Left lung (tissue), 10 donors: Measurements from ENCODE around the gene DNAJB2. TPM values are rescaled to one million over a fixed set of nuclear protein-coding genes. Genes with fewer than 3 reads are reported as not detected.

Experiments used
- ATAC-seq: fragments of 200-7000 bp; cut with Tn5 transposase; one replicate; pipeline ENCODE4 v1.9.1; 2020; ENCODE audit warnings: moderate library complexity
- DNase-seq, 4 donors: peaks; one replicate each; pipeline ENCODE4 v3.0.0-alpha.2; 2013 to 2020
- H3K27ac ChIP-seq, 2 donors: fragments of 200-600 bp; sonication (generic) in 1 of 2; one replicate each; pipeline versions ENCODE4 v1.5.0 to v1.8.0; 2020 to 2021
- H3K27me3 ChIP-seq, 2 donors: fragments of 200-600 bp; sonication (generic) in 1 of 2; one replicate each; pipeline versions ENCODE4 v1.5.0 to v1.8.0; 2020 to 2021
- H3K36me3 ChIP-seq, 2 donors: fragments of 200-600 bp; sonication (generic) in 1 of 2; one replicate each; pipeline versions ENCODE4 v1.5.0 to v1.8.0; 2020 to 2021
- H3K4me1 ChIP-seq, 2 donors: fragments of 200-600 bp; one replicate each; pipeline ENCODE4 v1.8.0; 2021
- H3K4me3 ChIP-seq, 2 donors: fragments of 200-600 bp; sonication (generic) in 1 of 2; one replicate each; pipeline versions ENCODE4 v1.5.0 to v1.8.0; 2020 to 2021; ENCODE audit warnings: mild to moderate bottlenecking in 1 of 2
- H3K9me3 ChIP-seq, 2 donors: fragments of 200-600 bp; sonication (generic) in 1 of 2; one replicate each; pipeline versions ENCODE4 v1.5.0 to v1.8.0; 2020 to 2021
- intact Hi-C, 2 donors: fragments of 100-400 bp; cut with DNase I; formaldehyde crosslinking; loops; one replicate each; pipeline versions ENCODE4 v1.11.2 to v1.14.2; 2022
- polyA plus RNA-seq, 6 donors: library from polyadenylated mRNA; unstranded; fragments of 120-200 nt; gene quantifications; one replicate each; pipeline ENCODE4 v1.2.1, GENCODE V29; 2013; ENCODE audit not compliant: insufficient read length in 6 of 6
- total RNA-seq, 2 donors: library from RNA; stranded (reverse); fragmentation: NEBNext Ultra II Directional; extraction: Animal tissue kit (Norgen Biotek cat#: 25700); gene quantifications; one replicate each; pipeline ENCODE4 v1.2.1, GENCODE V29; 2021
- TF ChIP-seq, protein P1 (sequence below), 2 donors: fragments of 200-600 bp; sonication (generic) in 1 of 2; IDR thresholded peaks; one replicate each; pipeline versions ENCODE4 v1.5.0 to v1.8.0; 2021; ENCODE audit warnings: antibody characterized with exemption in 2 of 2
- donor health status: DM: no; HTN: yes; CAD: no.
- donor health status: DM: no; HTN: no; CAD: no.

The DNAJB2 gene
- total and polyA plus RNA-seq, 8 donors, result 54.2 to 97.4 (median 63.7) TPM

DNA sequence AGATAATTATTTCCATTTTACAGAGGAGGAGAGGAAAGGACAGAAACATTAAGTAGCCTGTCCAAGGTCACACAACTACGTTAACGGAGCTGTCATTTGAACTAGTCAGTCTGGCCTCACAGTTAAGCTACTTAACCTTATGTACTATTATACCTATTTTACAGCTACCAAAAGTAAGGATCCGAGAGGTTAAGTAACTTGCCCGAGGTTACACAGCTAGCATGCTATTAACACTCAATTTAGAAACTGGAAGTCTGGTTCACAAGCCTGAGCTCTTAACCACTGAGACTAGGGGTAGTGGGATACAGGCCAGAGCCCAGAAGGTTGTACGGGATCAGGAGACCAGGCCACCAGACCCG is 34.4 kb upstream of the DNAJB2 start:
- Histone ChIP-seq H3K27me3 (no peaks in the 10 kb centered on the region), H3K4me3 (peak overlapping the region; percentile 81 to 94), H3K27ac (peak overlapping the region; percentile 94 to 97), H3K9me3 (no peaks in the 10 kb centered on the region), H3K36me3 (peaks cover 0 to 24% of the 10 kb centered on the region in 2 donors), H3K4me1 (peaks cover 26 to 52% of the 10 kb centered on the region in 2 donors)
- TF ChIP-seq, protein P1, sequence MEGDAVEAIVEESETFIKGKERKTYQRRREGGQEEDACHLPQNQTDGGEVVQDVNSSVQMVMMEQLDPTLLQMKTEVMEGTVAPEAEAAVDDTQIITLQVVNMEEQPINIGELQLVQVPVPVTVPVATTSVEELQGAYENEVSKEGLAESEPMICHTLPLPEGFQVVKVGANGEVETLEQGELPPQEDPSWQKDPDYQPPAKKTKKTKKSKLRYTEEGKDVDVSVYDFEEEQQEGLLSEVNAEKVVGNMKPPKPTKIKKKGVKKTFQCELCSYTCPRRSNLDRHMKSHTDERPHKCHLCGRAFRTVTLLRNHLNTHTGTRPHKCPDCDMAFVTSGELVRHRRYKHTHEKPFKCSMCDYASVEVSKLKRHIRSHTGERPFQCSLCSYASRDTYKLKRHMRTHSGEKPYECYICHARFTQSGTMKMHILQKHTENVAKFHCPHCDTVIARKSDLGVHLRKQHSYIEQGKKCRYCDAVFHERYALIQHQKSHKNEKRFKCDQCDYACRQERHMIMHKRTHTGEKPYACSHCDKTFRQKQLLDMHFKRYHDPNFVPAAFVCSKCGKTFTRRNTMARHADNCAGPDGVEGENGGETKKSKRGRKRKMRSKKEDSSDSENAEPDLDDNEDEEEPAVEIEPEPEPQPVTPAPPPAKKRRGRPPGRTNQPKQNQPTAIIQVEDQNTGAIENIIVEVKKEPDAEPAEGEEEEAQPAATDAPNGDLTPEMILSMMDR (IDR thresholded peaks at IDR 0.05), result no peak
- ATAC-seq (no peak), DNase-seq (no peak)
- intact Hi-C loops, result no loop called here

DNA sequence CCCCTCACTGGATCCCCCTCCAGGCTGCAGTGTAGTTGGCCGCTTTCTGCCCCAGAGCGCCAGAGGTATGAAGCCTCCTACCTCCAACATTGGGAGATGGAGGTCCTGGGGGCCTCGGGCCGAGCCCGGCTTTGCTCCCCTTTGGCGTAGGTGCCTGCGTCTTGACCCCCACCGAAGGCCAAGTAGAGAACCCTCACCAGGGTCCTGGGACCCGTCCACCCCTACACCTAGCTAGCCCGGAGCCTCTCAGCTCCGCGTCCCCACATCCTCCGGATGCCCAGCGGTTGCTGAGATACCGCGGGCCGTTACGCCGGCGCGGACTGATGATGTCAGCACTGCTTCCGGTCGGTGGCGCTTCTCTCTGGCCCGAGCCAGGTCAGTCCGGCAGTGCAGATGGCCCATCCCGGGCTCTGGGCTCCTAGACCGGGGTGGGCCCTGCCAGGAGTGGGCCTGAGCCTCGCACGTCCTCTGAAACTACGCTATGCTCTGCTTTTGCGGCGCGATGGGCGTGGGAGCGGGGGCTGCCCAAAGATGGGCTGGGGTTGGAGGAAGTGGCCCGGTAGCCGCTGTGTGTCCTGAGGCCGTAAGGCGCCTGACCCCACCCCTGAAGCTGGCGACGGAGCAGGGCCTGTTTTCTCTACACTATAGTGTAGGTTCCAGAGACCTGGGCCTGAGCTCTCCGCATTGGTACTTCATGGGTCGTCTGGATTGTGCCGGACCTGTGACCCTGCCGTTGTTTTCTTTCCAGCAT is 33.8 kb upstream of the DNAJB2 start, which contains the start of the genes GLB1L and STK16:
GLB1L (minus strand) TSS at position 297 of the 751 bp plus-strand sequence. CDS start 1,871 bp downstream, outside the sequence.
STK16 (plus strand) TSS at position 332 of the 751 bp plus-strand sequence. CDS start 521 bp downstream, outside the sequence.
- Histone ChIP-seq H3K4me1 (peaks cover 32 to 58% of the 10 kb centered on the region in 2 donors), H3K27me3 (no peaks in the 10 kb centered on the region), H3K27ac (peak within 1 kb of the TSS; percentile 94 to 97), H3K4me3 (peak within 1 kb of the TSS; percentile 81 to 94), H3K9me3 (no peaks in the 10 kb centered on the region), H3K36me3 (peaks cover 0 to 26% of the 10 kb centered on the region in 2 donors)
- peak; percentile 94 to 98 (median 95) for DNase-seq
- TF ChIP-seq, protein P1 (IDR thresholded peaks at IDR 0.05), result no peak
- peak; percentile 84 for ATAC-seq
- intact Hi-C loops, result no loop called here

- TF ChIP-seq, protein P1 (IDR thresholded peaks at IDR 0.05), result no peak
- Histone ChIP-seq H3K36me3 (peaks cover 0 to 32% of the 10 kb centered on the region in 2 donors), H3K9me3 (no peaks in the 10 kb centered on the region), H3K4me3 (peak overlapping the region; percentile 81 to 94), H3K27ac (peak overlapping the region; percentile 94 to 97), H3K27me3 (no peaks in the 10 kb centered on the region), H3K4me1 (peaks cover 36 to 63% of the 10 kb centered on the region in 2 donors)
- DNase-seq, result no peak
- intact Hi-C loops, result no loop called here
- ATAC-seq, result no peak
Observed at GRCh38 chr2:219245899-219246230, 33.3 kb upstream of the DNAJB2 start.

GRCh38 chr2:219246559-219246958 is 32.6 kb upstream of the DNAJB2 start:
- TF ChIP-seq, protein P1 (IDR thresholded peaks at IDR 0.05), result no peak
- H3K27ac ChIP-seq, result peak overlapping the region in 1 of 2 donors; percentile 97
- intact Hi-C loops, result no loop called here

More at GRCh38 chr2:219246559-219246958, 32.6 kb upstream of the DNAJB2 start:
- DNase-seq, result no peak
- H3K36me3 ChIP-seq, result peaks cover 0 to 36% of the 10 kb centered on the region in 2 donors
- no peak for ATAC-seq
- peak overlapping the region in 1 of 2 donors; percentile 81 for H3K4me3 ChIP-seq
- no peaks in the 10 kb centered on the region for H3K9me3 ChIP-seq
- H3K4me1 ChIP-seq, result peaks cover 36 to 69% of the 10 kb centered on the region in 2 donors
- no peaks in the 10 kb centered on the region for H3K27me3 ChIP-seq
